Measurements from ENCODE around the gene CLCN3. TPM values are rescaled to one million over a fixed set of nuclear protein-coding genes. Genes with fewer than 3 reads are reported as not detected.

Gene CLCN3
- total RNA-seq, 4 donors from 2014 or later: 46.8 to 91.1 (median 69.3) TPM

GRCh38 chr4:169582203-169582602 is 38.2 kb upstream of the CLCN3 start:
- Histone ChIP-seq H3K4me3 (no peak overlapping the region), H3K4me1 (no peaks in the 10 kb centered on the region), H3K27me3 (no peaks in the 10 kb centered on the region), H3K27ac (no peak overlapping the region), H3K36me3 (no peaks in the 10 kb centered on the region), H3K9me3 (no peaks in the 10 kb centered on the region)
- no peak for DNase-seq
- intact Hi-C loops (cut with DNase I; ENCODE audit: low total_unique reads): no loop called here
- WGBS, 2 donors (ENCODE audit: low coverage in 1 of 2): 74 to 94% methylated on average over 2 of the region's 2 CpGs
- in situ Hi-C loops (cut with MboI; ENCODE audit: low pct_ligation_motif_present in 1 of 4, low pct_unique_long_range_greater_than_20kb in 1 of 4, low sequenced_read_pairs in 3 of 4): loop anchor here in 1 of 4 donors (25.0 kb wide), 1 partner anchor 480 kb away; no protein-coding TSS in a partner anchor
- no peak for TF ChIP-seq POLR2A (IDR thresholded peaks at IDR 0.05)

GRCh38 chr4:169582706-169583105 is 37.7 kb upstream of the CLCN3 start:
- Histone ChIP-seq H3K36me3 (no peaks in the 10 kb centered on the region), H3K27ac (no peak overlapping the region), H3K27me3 (no peaks in the 10 kb centered on the region), H3K4me1 (no peaks in the 10 kb centered on the region), H3K9me3 (no peaks in the 10 kb centered on the region), H3K4me3 (no peak overlapping the region)
- no peak for TF ChIP-seq POLR2A (IDR thresholded peaks at IDR 0.05)
- no peak for TF ChIP-seq EP300 (IDR thresholded peaks at IDR 0.05; ENCODE audit: low read depth)
- TF ChIP-seq CTCF (IDR thresholded peaks at IDR 0.05): no peak
- TF ChIP-seq POLR2AphosphoS5 (IDR thresholded peaks at IDR 0.05): no peak
- in situ Hi-C loops (cut with MboI; ENCODE audit: low pct_ligation_motif_present in 1 of 4, low pct_unique_long_range_greater_than_20kb in 1 of 4, low sequenced_read_pairs in 3 of 4): loop anchor here in 1 of 4 donors (25.0 kb wide), 1 partner anchor 480 kb away; no protein-coding TSS in a partner anchor
- WGBS, 2 donors (ENCODE audit: low coverage in 1 of 2): 94 to 100% methylated on average over 3 of the region's 3 CpGs
- intact Hi-C loops (cut with DNase I; ENCODE audit: low total_unique reads): no loop called here
- DNase-seq: no peak

- Histone ChIP-seq H3K27me3 (no peaks in the 10 kb centered on the region), H3K36me3 (peaks cover 0 to 7% (median 0%) of the 10 kb centered on the region in 4 donors), H3K4me3 (no peak overlapping the region), H3K9me3 (no peaks in the 10 kb centered on the region), H3K27ac (no peak overlapping the region), H3K4me1 (no peaks in the 10 kb centered on the region)
- no peak for DNase-seq
- TF ChIP-seq POLR2AphosphoS5 (IDR thresholded peaks at IDR 0.05) (no peak), EP300 (IDR thresholded peaks at IDR 0.05; ENCODE audit: low read depth) (no peak), CTCF (IDR thresholded peaks at IDR 0.05) (no peak), POLR2A (IDR thresholded peaks at IDR 0.05) (no peak)
- WGBS, 2 donors (ENCODE audit: low coverage in 1 of 2): 31 to 38% methylated on average over 2 of the region's 2 CpGs
- intact Hi-C loops (cut with DNase I; ENCODE audit: low total_unique reads) (no loop called here), in situ Hi-C loops (cut with MboI; ENCODE audit: low pct_ligation_motif_present in 1 of 4, low pct_unique_long_range_greater_than_20kb in 1 of 4, low sequenced_read_pairs in 3 of 4) (loop anchor here in 1 of 4 donors (25.0 kb wide), 1 partner anchor 479 kb away; no protein-coding TSS in a partner anchor)
These were observed 36.8 kb upstream of the CLCN3 start for GRCh38 chr4:169583563-169583962.

GRCh38 chr4:169593050-169593560 is 27.3 kb upstream of the CLCN3 start:
- TF ChIP-seq POLR2AphosphoS5 (IDR thresholded peaks at IDR 0.05) (no peak), CTCF (IDR thresholded peaks at IDR 0.05) (no peak)
- 100% methylated on average over 1 of the region's 1 CpG for WGBS, 2 donors (ENCODE audit: low coverage in 1 of 2)
- DNase-seq: no peak
- H3K27ac ChIP-seq: no peak overlapping the region
- intact Hi-C loops (cut with DNase I; ENCODE audit: low total_unique reads) (no loop called here), in situ Hi-C loops (cut with MboI; ENCODE audit: low pct_ligation_motif_present in 1 of 4, low pct_unique_long_range_greater_than_20kb in 1 of 4, low sequenced_read_pairs in 3 of 4) (loop anchor here in 1 of 4 donors (25.0 kb wide), 1 partner anchor 469 kb away; no protein-coding TSS in a partner anchor)
- H3K4me1 ChIP-seq: peaks cover 0 to 3% (median 0%) of the 10 kb centered on the region in 4 donors
- H3K27me3 ChIP-seq: no peaks in the 10 kb centered on the region
- H3K4me3 ChIP-seq: no peak overlapping the region
- H3K9me3 ChIP-seq: no peaks in the 10 kb centered on the region
- peaks cover 0 to 16% (median 4%) of the 10 kb centered on the region in 4 donors for H3K36me3 ChIP-seq

Data from transverse colon (tissue), 4 donors.